ENCODE results near the gene ZNF441. TPM values are rescaled to one million over a fixed set of nuclear protein-coding genes. Genes with fewer than 3 reads are reported as not detected.

The ZNF441 gene
- total and polyA plus RNA-seq, 2 of the 13 experiments (the other 11 are each of a cell fraction or from before 2014, with no cell fraction given), result 2.8 to 10.0 TPM

GRCh38 chr19:11763117-11763516 is 3.7 kb upstream of the ZNF441 start:
- H3K4me3 ChIP-seq (replicated peaks in 1 of 3; ENCODE audit: insufficient read depth in 1 of 3, low read depth in 2 of 3, low read length in 3 of 3), result no peak overlapping the region
- ChIA-PET CTCF (ENCODE audit: low intra/inter-chr PET ratio, low total read pairs) (no interaction called here), POLR2A (interaction anchor here (0.8 to 1.0 kb wide), 2 partner anchors 66 to 69 kb away, joined by 3 read pairs; no protein-coding TSS in a partner anchor)
- in situ Hi-C loops (cut with HindIII; ENCODE audit: extremely low pct_ligation_motif_present, low pct_unique_long_range_greater_than_20kb) (no loop called here), intact Hi-C loops (cut with micrococcal nuclease; ENCODE audit: unreplicated experiment) (no loop called here)
- H3K27me3 ChIP-seq (ENCODE audit: control insufficient read depth in 1 of 2, insufficient read depth in 2 of 2, low read length in 2 of 2), result peaks cover 0 to 9% of the 10 kb centered on the region in 2 experiments; a peak in 2 of 5 replicates
- peak overlapping the region; percentile 57 for H3K4me2 ChIP-seq (ENCODE audit: low read depth, low read length)
- H3K36me3 ChIP-seq (replicated peaks in 1 of 2; ENCODE audit: control insufficient read depth in 1 of 2, insufficient read depth in 2 of 2, low read length in 2 of 2), result no peaks in the 10 kb centered on the region
- 0 out of 2 replicates have a peak overlapping the region, but pooled peaks have one; percentile 18 for H3K9ac ChIP-seq (ENCODE audit: insufficient read depth, low read depth, low read length)
- no peak for DNase-seq (ENCODE audit: low spot score)
- no TSS peak for BruUV-seq (replicated peaks)
- no peaks in the 10 kb centered on the region for H4K20me1 ChIP-seq (ENCODE audit: insufficient read depth, low read length)
- TF ChIP-seq ZNF274 (CRISPR knock-in tag; IDR thresholded peaks at IDR 0.05), result no peak
- TF ChIP-seq NFE2L2 (IDR thresholded peaks at IDR 0.05; ENCODE audit: low read length), result no peak
- no peak for TF ChIP-seq SP5 (CRISPR knock-in tag; IDR thresholded peaks at IDR 0.05; ENCODE audit: borderline replicate concordance, low read depth)
- no peak for TF ChIP-seq FLYWCH1 (CRISPR knock-in tag; IDR thresholded peaks at IDR 0.05)
- TF ChIP-seq MIXL1 (CRISPR knock-in tag; IDR thresholded peaks at IDR 0.05), result no peak
- no peak for TF ChIP-seq GFI1 (CRISPR knock-in tag; IDR thresholded peaks at IDR 0.05; ENCODE audit: borderline replicate concordance)
- TF ChIP-seq SOX13 (IDR thresholded peaks at IDR 0.05), result no peak
- no peak for TF ChIP-seq SOX13 (CRISPR knock-in tag; conservative IDR thresholded peaks at IDR 0.05 in 1 of 2, IDR thresholded peaks at IDR 0.05 in 1 of 2)
- no peak for TF ChIP-seq TOPORS (CRISPR knock-in tag; IDR thresholded peaks at IDR 0.05)
- no peak for TF ChIP-seq ZNF326 (CRISPR knock-in tag; IDR thresholded peaks at IDR 0.05; ENCODE audit: borderline replicate concordance)
- no peak for TF ChIP-seq NCOA1 (CRISPR knock-in tag; IDR thresholded peaks at IDR 0.05)
- no peak for TF ChIP-seq MYC (CRISPR knock-in tag; IDR thresholded peaks at IDR 0.05; ENCODE audit: borderline replicate concordance)
- no peak for TF ChIP-seq AGO2 (optimal IDR thresholded peaks at IDR 0.05; ENCODE audit: low read depth, low read length)
- TF ChIP-seq TBX3 (IDR thresholded peaks at IDR 0.05; ENCODE audit: borderline replicate concordance), result no peak
- 48% methylated on average over 3 of the region's 3 CpGs for WGBS (ENCODE audit: low lambda C conversion rate)
- H3K79me2 ChIP-seq (ENCODE audit: insufficient read depth, low read length), result peaks cover 5% of the 10 kb centered on the region
- H2AFZ ChIP-seq (ENCODE audit: low read length), result peak overlapping the region; percentile 63
- H3K4me1 ChIP-seq (ENCODE audit: insufficient read depth, low read length), result peaks cover 23% of the 10 kb centered on the region
- no peaks in the 10 kb centered on the region for H3K9me3 ChIP-seq (ENCODE audit: low read length)
- no peak for ATAC-seq
- no peak for FAIRE-seq
- H3K27ac ChIP-seq (ENCODE audit: extremely low read length, insufficient read depth, low read length), result no peak overlapping the region

Measured in HepG2 (cell line).